Transverse colon (tissue), 4 donors: ENCODE results near the gene EYA4. TPM values are rescaled to one million over a fixed set of nuclear protein-coding genes. Genes with fewer than 3 reads are reported as not detected.

Experiments
- DNase-seq: peaks from one replicate; pipeline ENCODE4 v3.0.0-alpha.2; 2019
- H3K27ac ChIP-seq, 4 donors: fragments of 200-600 bp; sonication (generic); 2 replicates each; pipeline ENCODE4 v1.5.1; 2016 to 2018; ENCODE audit warnings: inconsistent platforms in 4 of 4
- H3K27me3 ChIP-seq: fragments of 200-600 bp; sonication (generic); 2 replicates; pipeline ENCODE4 v1.5.1; 2017; ENCODE audit warnings: inconsistent platforms
- H3K36me3 ChIP-seq, 4 donors: fragments of 200-600 bp; sonication (generic); 2 replicates each; pipeline ENCODE4 v1.5.1; 2017 to 2019; ENCODE audit warnings: inconsistent platforms in 4 of 4
- H3K4me1 ChIP-seq, 4 donors: fragments of 200-600 bp; sonication (generic); 2 replicates each; pipeline ENCODE4 v1.5.1; 2017 to 2020; ENCODE audit warnings: inconsistent platforms in 4 of 4
- H3K4me3 ChIP-seq, 4 donors: fragments of 200-600 bp; sonication (generic); 1 replicate in 1 of 4; 2 replicates in 3 of 4; pipeline versions ENCODE4 v1.5.1 to v1.6.1; 2017 to 2019; ENCODE audit warnings: inconsistent platforms in 4 of 4
- H3K9me3 ChIP-seq, 2 donors: fragments of 200-600 bp; sonication (generic); 2 replicates each; pipeline ENCODE4 v1.5.1; 2017 to 2019; ENCODE audit warnings: inconsistent platforms in 2 of 2
- EP300 ChIP-seq: sonication (generic); formaldehyde crosslinking; IDR thresholded peaks from one replicate; pipeline ENCODE4 v1.6.1; 2017; ENCODE audit warnings: antibody characterized with exemption, low read depth
- POLR2A ChIP-seq: fragments of 450-650 bp; IDR thresholded peaks from one replicate; pipeline ENCODE4 v1.6.1; 2016; ENCODE audit warnings: antibody characterized with exemption, mild to moderate bottlenecking, moderate library complexity
- POLR2AphosphoS5 ChIP-seq, 3 donors: sonication (generic); formaldehyde crosslinking; IDR thresholded peaks; one replicate each; pipeline ENCODE4 v1.6.1; 2016; ENCODE audit warnings: antibody characterized with exemption in 3 of 3
- whole genome bisulfite sequencing, 2 donors: methylation state at CpG; one replicate each; pipeline ENCODE4 v1.1.5; 2018; ENCODE audit warnings: low coverage in 1 of 2; 5-methylcytosine and 5-hydroxymethylcytosine counted together
- in situ Hi-C, 4 donors: fragments of 200-750 bp; cut with MboI; loops; one replicate each; pipeline versions ENCODE4 v1.15.0 to v1.15.1; 2017; ENCODE audit warnings: low sequenced_read_pairs in 3 of 4, low pct_ligation_motif_present in 1 of 4, low pct_unique_long_range_greater_than_20kb in 1 of 4
- intact Hi-C: fragments of 100-400 bp; cut with DNase I; formaldehyde crosslinking; loops from one replicate; pipeline ENCODE4 v1.15.1; 2023; ENCODE audit warnings: low total_unique reads
- total RNA-seq, 4 donors: library from RNA; depleted of rRNA; stranded (reverse); fragments of >200 nt; gene quantifications; one replicate each; pipeline ENCODE4 v1.1.0, GENCODE V29; 2016
- TF ChIP-seq, protein P1 (sequence below), 5 experiments: fragments of 200-600 bp in 3 of 5; fragments of 450-650 bp in 2 of 5; sonication (generic) in 3 of 5; IDR thresholded peaks; 1 replicate in 2 of 5; 2 replicates in 3 of 5; pipeline ENCODE4 v1.5.1; 2016 to 2017; ENCODE audit warnings: antibody characterized with exemption in 5 of 5, inconsistent platforms in 3 of 5, mild to moderate bottlenecking in 2 of 5, moderate library complexity in 1 of 5

EYA4 gene
- total RNA-seq, 4 donors from 2014 or later, result 0.27 to 0.64 TPM; not detected in 2

- Histone ChIP-seq H3K36me3 (no peaks in the 10 kb centered on the region), H3K27me3 (no peaks in the 10 kb centered on the region), H3K9me3 (no peaks in the 10 kb centered on the region), H3K4me3 (no peak overlapping the region), H3K4me1 (no peaks in the 10 kb centered on the region), H3K27ac (no peak overlapping the region)
- intact Hi-C loops, result no loop called here
- WGBS, 2 donors, result 83 to 86% methylated on average over 4 of the region's 4 CpGs
- in situ Hi-C loops, result no loop called here
- TF ChIP-seq POLR2A (no peak), EP300 (no peak), POLR2AphosphoS5 (IDR thresholded peaks at IDR 0.05) (no peak)
- TF ChIP-seq, protein P1, sequence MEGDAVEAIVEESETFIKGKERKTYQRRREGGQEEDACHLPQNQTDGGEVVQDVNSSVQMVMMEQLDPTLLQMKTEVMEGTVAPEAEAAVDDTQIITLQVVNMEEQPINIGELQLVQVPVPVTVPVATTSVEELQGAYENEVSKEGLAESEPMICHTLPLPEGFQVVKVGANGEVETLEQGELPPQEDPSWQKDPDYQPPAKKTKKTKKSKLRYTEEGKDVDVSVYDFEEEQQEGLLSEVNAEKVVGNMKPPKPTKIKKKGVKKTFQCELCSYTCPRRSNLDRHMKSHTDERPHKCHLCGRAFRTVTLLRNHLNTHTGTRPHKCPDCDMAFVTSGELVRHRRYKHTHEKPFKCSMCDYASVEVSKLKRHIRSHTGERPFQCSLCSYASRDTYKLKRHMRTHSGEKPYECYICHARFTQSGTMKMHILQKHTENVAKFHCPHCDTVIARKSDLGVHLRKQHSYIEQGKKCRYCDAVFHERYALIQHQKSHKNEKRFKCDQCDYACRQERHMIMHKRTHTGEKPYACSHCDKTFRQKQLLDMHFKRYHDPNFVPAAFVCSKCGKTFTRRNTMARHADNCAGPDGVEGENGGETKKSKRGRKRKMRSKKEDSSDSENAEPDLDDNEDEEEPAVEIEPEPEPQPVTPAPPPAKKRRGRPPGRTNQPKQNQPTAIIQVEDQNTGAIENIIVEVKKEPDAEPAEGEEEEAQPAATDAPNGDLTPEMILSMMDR (IDR thresholded peaks at IDR 0.05), result no peak
- DNase-seq, result no peak
Measured at GRCh38 chr6:133265066-133265465, 23.9 kb downstream of the EYA4 start.

- no peaks in the 10 kb centered on the region for H3K27me3 ChIP-seq
- TF ChIP-seq, protein P1 (IDR thresholded peaks at IDR 0.05), result no peak
- no peak for TF ChIP-seq POLR2AphosphoS5 (IDR thresholded peaks at IDR 0.05)
- no peak for TF ChIP-seq POLR2A
- no peak for TF ChIP-seq EP300
- H3K4me3 ChIP-seq, result no peak overlapping the region
- WGBS, 2 donors, result 75 to 95% methylated on average over 2 of the region's 2 CpGs
- intact Hi-C loops, result no loop called here
- no peaks in the 10 kb centered on the region for H3K4me1 ChIP-seq
- no peak overlapping the region for H3K27ac ChIP-seq
- DNase-seq, result no peak
- in situ Hi-C loops, result no loop called here
- no peaks in the 10 kb centered on the region for H3K36me3 ChIP-seq
- no peaks in the 10 kb centered on the region for H3K9me3 ChIP-seq
Measured at GRCh38 chr6:133266186-133266585, 25.0 kb downstream of the EYA4 start.

- Histone ChIP-seq H3K36me3 (no peaks in the 10 kb centered on the region), H3K27me3 (no peaks in the 10 kb centered on the region), H3K4me3 (no peak overlapping the region), H3K27ac (no peak overlapping the region), H3K4me1 (no peaks in the 10 kb centered on the region), H3K9me3 (no peaks in the 10 kb centered on the region)
- TF ChIP-seq, protein P1 (IDR thresholded peaks at IDR 0.05), result no peak
- TF ChIP-seq EP300, result no peak
- no peak for TF ChIP-seq POLR2AphosphoS5 (IDR thresholded peaks at IDR 0.05)
- no peak for TF ChIP-seq POLR2A
- in situ Hi-C loops (no loop called here), intact Hi-C loops (no loop called here)
- DNase-seq, result no peak
- WGBS, 2 donors, result 86 to 92% methylated on average over 3 to 5 of the region's 5 CpGs
Measured at GRCh38 chr6:133268621-133269020, 27.5 kb downstream of the EYA4 start.

DNA sequence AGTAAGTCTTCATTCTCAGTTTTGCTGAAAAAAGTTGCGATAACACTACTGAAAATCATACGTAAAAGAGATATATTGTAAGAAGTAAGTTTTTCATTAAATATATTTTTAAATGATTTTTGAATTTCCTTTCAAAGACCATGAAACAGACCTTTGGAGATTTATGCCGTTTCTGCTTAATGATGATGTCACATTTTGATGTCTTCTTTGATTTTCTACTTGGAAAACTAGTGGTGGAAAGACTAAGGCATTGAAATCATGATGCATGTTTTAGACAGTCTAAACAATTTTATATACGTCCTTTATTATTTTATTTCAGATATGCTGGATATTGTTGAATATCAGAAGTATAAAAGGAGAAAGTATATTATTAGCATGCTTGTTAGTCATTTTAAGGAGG lies 33.7 kb downstream of the EYA4 start:
- intact Hi-C loops, result no loop called here
- in situ Hi-C loops, result no loop called here
- Histone ChIP-seq H3K9me3 (no peaks in the 10 kb centered on the region), H3K27me3 (no peaks in the 10 kb centered on the region), H3K36me3 (no peaks in the 10 kb centered on the region), H3K4me1 (no peaks in the 10 kb centered on the region), H3K27ac (no peak overlapping the region), H3K4me3 (no peak overlapping the region)
- no peak for DNase-seq
- WGBS, 2 donors, result 84 to 87% methylated on average over 4 of the region's 4 CpGs
- TF ChIP-seq, protein P1 (IDR thresholded peaks at IDR 0.05), result no peak
- TF ChIP-seq POLR2A (no peak), EP300 (no peak), POLR2AphosphoS5 (IDR thresholded peaks at IDR 0.05) (no peak)
